ENCODE data around the gene PCDHGA1.
"Not testable (repeated sequence)": the region's sequence is repeated elsewhere in the genome, so short reads cannot be mapped to it uniquely, and the experiment has no call there.

PCDHGA1 gene

GRCh38 chr5:141383345-141383744, 53.0 kb downstream of the PCDHGA1 start:
- no peak for DNase-seq (ENCODE audit: low read depth)

DNA sequence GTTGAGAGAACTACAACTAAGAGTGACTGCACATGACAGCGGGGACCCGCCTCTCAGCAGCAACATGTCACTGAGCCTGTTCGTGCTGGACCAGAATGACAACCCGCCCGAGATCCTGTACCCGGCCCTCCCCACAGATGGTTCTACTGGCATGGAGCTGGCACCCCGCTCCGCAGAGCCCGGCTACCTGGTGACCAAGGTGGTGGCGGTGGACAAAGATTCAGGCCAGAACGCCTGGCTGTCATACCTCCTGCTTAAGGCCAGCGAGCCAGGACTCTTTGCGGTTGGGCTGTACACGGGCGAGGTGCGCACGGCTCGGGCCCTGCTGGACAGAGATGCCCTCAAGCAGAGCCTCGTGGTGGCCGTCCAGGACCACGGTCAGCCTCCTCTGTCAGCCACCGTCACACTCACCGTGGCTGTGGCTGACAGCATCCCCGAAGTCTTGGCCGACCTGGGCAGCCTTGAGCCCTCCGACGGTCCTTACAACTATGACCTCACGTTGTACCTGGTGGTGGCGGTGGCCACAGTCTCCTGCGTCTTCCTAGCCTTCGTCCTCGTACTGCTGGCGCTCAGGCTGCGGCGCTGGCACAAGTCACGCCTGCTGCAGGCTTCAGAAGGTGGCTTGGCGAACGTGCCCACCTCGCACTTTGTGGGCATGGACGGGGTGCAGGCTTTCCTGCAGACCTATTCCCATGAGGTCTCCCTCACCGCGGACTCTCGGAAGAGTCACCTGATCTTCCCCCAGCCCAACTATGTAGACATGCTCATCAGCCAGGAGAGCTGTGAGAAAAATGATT, 54.4 kb downstream of the PCDHGA1 start:
- no peak for DNase-seq (ENCODE audit: low read depth)

DNA sequence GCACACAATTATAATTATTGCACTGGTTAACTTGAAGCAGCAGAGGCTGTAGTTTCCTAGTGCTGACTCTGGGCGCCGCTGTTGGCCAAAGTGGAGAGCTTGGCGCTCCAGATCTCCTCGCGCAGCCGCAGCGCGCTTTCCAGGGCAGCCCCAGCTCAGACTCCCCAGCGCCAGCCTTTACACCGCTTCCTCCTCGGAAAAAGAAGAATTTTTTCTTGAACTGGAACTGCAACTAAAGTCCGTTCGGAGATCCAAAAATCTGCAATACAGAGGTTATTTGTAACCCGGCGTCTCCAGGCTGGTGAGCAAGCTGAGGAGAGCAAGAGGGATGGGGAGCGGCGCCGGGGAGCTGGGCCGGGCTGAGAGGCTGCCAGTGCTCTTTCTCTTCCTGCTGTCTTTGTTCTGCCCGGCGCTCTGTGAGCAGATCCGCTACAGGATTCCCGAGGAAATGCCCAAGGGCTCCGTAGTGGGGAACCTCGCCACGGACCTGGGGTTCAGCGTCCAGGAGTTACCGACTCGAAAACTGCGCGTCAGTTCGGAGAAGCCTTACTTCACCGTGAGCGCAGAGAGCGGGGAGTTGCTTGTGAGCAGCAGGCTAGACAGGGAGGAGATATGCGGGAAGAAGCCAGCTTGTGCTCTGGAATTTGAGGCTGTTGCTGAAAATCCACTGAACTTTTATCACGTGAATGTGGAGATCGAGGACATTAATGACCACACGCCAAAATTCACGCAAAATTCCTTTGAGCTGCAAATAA, 57.4 kb downstream of the PCDHGA1 start, which contains the start of gene PCDHGB4:
Gene PCDHGB4, plus strand, starts transcription at position 142 of the 755 bp plus-strand sequence. Its CDS starts 187 bp downstream, at position 329.
- not testable (repeated sequence) for DNase-seq (ENCODE audit: low read depth)

GRCh38 chr5:141388661-141389060, 58.3 kb downstream of the PCDHGA1 start:
- DNase-seq (ENCODE audit: low read depth) = no peak

DNA sequence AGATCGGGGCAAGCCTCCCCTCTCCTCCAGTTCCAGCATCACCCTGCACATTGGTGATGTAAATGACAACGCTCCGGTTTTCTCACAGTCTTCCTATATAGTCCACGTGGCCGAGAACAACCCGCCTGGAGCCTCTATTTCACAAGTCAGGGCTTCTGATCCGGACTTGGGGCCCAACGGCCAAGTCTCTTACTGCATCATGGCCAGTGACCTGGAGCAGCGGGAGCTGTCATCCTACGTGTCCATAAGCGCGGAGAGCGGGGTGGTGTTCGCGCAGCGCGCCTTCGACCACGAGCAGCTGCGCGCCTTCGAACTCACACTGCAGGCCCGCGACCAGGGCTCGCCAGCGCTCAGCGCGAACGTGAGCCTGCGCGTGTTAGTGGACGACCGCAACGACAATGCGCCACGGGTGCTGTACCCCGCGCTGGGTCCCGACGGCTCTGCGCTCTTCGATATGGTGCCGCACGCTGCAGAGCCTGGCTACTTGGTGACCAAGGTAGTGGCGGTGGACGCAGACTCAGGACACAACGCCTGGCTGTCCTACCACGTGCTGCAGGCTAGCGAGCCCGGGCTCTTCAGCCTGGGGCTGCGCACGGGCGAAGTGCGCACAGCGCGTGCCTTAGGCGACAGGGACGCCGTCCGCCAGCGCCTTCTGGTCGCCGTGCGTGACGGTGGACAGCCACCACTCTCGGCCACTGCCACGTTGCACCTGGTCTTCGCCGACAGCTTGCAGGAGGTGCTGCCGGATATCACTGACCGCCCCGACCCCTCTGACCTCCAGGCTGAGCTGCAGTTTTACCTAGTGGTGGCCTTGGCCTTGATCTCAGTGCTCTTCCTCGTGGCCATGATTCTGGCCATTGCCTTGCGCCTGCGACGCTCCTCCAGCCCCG, 59.1 kb downstream of the PCDHGA1 start:
- DNase-seq (ENCODE audit: low read depth) = no peak

GRCh38 chr5:141392429-141393198, 62.3 kb downstream of the PCDHGA1 start, which contains the start of gene PCDHGA8:
PCDHGA8 (plus strand) TSS chr5:141392633; CDS start chr5:141392814, 181 bp downstream.
- no peak for DNase-seq (ENCODE audit: low read depth)

- no peak for DNase-seq (ENCODE audit: low read depth)
These were observed 63.0 kb downstream of the PCDHGA1 start for GRCh38 chr5:141393267-141393666.

DNA sequence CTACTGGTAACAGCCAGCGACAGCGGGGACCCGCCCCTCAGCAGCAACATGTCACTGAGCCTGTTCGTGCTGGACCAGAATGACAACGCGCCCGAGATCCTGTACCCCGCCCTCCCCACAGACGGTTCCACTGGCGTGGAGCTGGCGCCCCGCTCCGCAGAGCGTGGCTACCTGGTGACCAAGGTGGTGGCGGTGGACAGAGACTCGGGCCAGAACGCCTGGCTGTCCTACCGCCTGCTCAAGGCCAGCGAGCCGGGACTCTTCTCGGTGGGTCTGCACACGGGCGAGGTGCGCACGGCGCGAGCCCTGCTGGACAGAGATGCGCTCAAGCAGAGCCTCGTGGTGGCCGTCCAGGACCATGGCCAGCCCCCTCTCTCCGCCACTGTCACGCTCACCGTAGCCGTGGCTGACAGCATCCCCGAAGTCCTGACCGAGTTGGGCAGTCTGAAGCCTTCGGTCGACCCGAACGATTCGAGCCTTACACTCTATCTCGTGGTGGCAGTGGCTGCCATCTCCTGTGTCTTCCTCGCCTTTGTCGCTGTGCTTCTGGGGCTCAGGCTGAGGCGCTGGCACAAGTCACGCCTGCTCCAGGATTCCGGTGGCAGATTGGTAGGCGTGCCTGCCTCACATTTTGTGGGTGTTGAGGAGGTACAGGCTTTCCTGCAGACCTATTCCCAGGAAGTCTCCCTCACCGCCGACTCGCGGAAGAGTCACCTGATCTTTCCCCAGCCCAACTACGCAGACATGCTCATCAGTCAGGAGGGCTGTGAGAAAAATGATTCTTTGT, 64.3 kb downstream of the PCDHGA1 start:
- DNase-seq (ENCODE audit: low read depth) = not testable (repeated sequence)

GRCh38 chr5:141397756-141398551, 67.6 kb downstream of the PCDHGA1 start, which contains the start of gene PCDHGB5:
PCDHGB5 (plus strand) TSS chr5:141397947; CDS start chr5:141398128, 181 bp downstream.
- not testable (repeated sequence) for DNase-seq (ENCODE audit: low read depth)

GRCh38 chr5:141398608-141399007, 68.3 kb downstream of the PCDHGA1 start:
- no peak for DNase-seq (ENCODE audit: low read depth)

GRCh38 chr5:141399555-141400258, 69.4 kb downstream of the PCDHGA1 start:
- no peak for DNase-seq (ENCODE audit: low read depth)

DNA sequence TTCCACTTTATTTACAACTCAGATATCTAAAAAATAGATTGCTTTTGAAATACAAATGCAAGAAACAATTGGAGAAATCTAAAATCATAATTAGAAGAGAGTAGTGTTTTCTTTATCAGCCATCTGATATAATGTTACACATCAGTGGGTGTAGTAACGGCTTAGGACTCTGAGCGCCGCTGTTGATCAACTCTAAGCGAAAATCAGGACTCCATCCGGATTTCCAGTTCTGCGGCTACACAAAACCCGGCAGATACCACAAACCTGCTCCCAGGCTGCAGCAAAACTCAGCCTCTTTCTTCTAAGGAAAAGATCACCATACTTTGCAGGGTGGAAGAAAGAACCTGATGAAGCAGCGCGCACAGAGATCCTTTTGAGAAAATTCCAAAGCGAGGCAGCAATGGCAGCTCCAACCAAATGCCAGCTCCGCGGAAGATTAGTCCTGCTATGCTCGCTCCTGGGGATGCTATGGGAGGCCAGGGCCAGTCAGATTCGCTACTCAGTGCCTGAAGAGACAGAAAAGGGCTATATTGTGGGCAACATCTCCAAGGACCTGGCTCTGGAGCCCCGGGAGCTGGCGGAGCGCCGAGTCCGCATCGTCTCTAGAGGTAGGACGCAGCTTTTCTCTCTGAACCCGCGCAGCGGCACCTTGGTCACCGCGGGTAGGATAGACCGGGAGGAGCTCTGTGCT, 72.4 kb downstream of the PCDHGA1 start, which contains the start of gene PCDHGA9:
Gene PCDHGA9, plus strand, starts transcription at position 226 of the 691 bp plus-strand sequence. Its CDS starts 175 bp downstream, at position 401.
- no peak for DNase-seq (ENCODE audit: low read depth)

DNA sequence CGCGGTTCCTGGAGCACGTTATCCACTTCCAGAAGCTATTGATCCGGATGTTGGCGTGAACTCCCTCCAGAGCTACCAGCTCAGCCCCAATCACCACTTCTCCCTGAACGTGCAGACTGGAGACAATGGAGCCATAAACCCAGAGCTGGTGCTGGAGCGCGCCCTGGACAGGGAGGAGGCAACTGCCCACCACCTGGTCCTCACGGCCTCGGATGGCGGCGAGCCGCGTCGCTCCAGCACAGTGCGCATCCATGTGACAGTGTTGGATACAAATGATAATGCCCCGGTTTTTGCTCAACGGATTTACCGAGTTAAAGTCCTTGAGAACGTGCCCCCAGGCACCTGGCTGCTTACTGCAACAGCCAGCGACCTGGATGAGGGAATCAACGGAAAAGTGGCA, 73.1 kb downstream of the PCDHGA1 start:
- no peak for DNase-seq (ENCODE audit: low read depth)

- not testable (repeated sequence) for DNase-seq (ENCODE audit: low read depth)
These were observed 77.6 kb downstream of the PCDHGA1 start, which contains the start of gene PCDHGB6 for GRCh38 chr5:141407790-141408505. PCDHGB6 (plus strand) TSS chr5:141408021; CDS start chr5:141408203, 182 bp downstream.

DNA sequence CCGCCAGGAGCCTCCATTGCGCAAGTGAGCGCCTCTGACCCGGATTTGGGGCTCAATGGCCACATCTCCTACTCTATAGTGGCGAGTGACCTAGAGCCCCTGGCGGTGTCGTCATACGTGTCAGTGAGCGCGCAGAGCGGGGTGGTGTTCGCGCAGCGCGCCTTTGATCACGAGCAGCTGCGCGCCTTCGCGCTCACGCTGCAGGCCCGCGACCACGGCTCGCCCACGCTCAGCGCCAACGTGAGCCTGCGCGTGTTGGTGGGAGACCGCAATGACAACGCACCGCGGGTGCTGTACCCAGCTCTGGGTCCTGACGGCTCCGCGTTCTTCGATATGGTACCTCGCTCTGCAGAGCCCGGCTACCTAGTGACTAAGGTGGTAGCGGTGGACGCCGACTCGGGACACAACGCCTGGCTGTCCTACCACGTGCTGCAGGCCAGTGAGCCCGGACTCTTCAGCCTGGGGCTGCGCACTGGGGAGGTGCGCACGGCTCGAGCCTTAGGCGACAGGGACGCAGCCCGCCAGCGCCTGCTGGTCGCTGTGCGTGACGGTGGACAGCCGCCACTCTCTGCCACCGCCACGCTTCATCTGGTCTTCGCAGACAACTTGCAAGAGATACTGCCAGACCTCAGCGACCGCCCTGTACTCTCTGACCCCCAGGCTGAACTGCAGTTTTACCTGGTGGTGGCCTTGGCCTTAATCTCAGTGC, 79.4 kb downstream of the PCDHGA1 start:
- DNase-seq (ENCODE audit: low read depth) = no peak

GRCh38 chr5:141411575-141411974, 81.3 kb downstream of the PCDHGA1 start:
- no peak for DNase-seq (ENCODE audit: low read depth)
